ENCODE results near the gene ARL4C. TPM values are rescaled to one million over a fixed set of nuclear protein-coding genes. Genes with fewer than 3 reads are reported as not detected.

The ARL4C gene
- total RNA-seq, 1 donor from 2014 or later: 127 TPM

DNA sequence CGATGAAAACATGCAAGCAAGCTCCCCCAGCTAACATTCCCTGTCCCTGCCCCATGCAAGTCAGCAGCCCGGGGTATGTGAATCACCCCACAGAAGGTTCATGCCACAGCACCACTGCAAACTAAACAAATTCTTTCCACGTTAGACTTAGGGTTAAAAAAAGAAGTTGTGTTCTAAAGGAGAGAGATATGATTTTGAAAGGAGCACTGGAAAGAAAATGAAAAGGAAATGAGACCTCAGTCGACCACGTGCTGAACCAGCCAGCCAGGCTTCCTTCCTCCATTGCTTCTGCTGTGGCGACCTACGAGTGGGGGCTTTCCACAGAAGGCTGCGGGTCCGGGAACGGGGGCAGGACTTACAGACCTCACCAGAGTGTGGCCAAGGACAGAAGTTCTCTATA, 52.0 kb downstream of the ARL4C start:
- TF ChIP-seq, protein P1, sequence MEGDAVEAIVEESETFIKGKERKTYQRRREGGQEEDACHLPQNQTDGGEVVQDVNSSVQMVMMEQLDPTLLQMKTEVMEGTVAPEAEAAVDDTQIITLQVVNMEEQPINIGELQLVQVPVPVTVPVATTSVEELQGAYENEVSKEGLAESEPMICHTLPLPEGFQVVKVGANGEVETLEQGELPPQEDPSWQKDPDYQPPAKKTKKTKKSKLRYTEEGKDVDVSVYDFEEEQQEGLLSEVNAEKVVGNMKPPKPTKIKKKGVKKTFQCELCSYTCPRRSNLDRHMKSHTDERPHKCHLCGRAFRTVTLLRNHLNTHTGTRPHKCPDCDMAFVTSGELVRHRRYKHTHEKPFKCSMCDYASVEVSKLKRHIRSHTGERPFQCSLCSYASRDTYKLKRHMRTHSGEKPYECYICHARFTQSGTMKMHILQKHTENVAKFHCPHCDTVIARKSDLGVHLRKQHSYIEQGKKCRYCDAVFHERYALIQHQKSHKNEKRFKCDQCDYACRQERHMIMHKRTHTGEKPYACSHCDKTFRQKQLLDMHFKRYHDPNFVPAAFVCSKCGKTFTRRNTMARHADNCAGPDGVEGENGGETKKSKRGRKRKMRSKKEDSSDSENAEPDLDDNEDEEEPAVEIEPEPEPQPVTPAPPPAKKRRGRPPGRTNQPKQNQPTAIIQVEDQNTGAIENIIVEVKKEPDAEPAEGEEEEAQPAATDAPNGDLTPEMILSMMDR (IDR thresholded peaks at IDR 0.05): no peak
- H3K36me3 Mint-ChIP-seq (ENCODE audit: low read depth): no peaks in the 10 kb centered on the region
- DNase-seq (ENCODE audit: low spot score): no peak
- H3K27ac Mint-ChIP-seq (ENCODE audit: unreplicated experiment): peak overlapping the region; percentile 99
- peak overlapping the region; percentile 42 for H3K4me3 Mint-ChIP-seq (ENCODE audit: unreplicated experiment)
- peaks cover 76% of the 10 kb centered on the region for H3K4me1 Mint-ChIP-seq (ENCODE audit: low read depth)
- no peaks in the 10 kb centered on the region for H3K27me3 Mint-ChIP-seq (ENCODE audit: low read depth)
- peaks cover 2% of the 10 kb centered on the region for H3K9me3 Mint-ChIP-seq (ENCODE audit: low read depth)

DNA sequence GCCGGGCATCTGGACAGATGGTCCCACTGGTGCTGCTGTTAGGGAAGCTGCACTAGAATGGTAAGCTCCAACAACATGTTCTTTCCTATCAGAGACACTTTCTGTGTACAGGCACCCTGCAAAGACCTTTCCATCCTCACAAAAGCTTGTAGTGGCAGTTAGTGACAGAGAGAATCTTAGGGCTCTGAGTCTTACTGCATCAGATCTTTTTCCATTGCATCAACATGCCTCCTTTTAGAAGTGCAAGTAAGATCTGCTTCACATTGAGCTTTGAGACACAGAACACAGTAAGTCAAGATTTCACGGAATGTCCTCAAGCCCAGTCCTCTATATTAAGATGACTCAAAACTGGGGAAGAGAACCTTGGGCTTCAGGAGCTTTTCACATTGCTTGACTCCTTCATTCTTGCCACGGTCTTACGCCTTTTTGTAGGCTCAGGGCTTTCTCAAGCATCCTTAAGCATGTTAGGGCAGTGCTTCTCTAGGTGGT, 52.6 kb downstream of the ARL4C start:
- Mint-ChIP-seq H3K27ac (ENCODE audit: unreplicated experiment) (peak overlapping the region; percentile 99), H3K4me3 (ENCODE audit: unreplicated experiment) (no peak overlapping the region)

More for the DNA sequence above, 52.6 kb downstream of the ARL4C start:
- H3K36me3 Mint-ChIP-seq (ENCODE audit: low read depth): no peaks in the 10 kb centered on the region
- no peaks in the 10 kb centered on the region for H3K27me3 Mint-ChIP-seq (ENCODE audit: low read depth)
- TF ChIP-seq, protein P1 (IDR thresholded peaks at IDR 0.05): no peak
- H3K9me3 Mint-ChIP-seq (ENCODE audit: low read depth): peaks cover 2% of the 10 kb centered on the region
- DNase-seq (ENCODE audit: low spot score): no peak
- H3K4me1 Mint-ChIP-seq (ENCODE audit: low read depth): peaks cover 69% of the 10 kb centered on the region
